Activated gamma-delta T cell treated with anti-CD3 and anti-CD28 coated beads, Interleukin-2, amount 50 U/mL, for 16 hours (primary cell): ENCODE measurements around the gene CD274.
"Not testable (repeated sequence)": the region's sequence is repeated elsewhere in the genome, so short reads cannot be mapped to it uniquely, and the experiment has no call there.

ENCODE experiments used
- DNase-seq: peaks from one replicate; pipeline ENCODE4 v3.0.0-alpha.2; 2020; ENCODE audit warnings: low read depth

CD274 gene

DNA sequence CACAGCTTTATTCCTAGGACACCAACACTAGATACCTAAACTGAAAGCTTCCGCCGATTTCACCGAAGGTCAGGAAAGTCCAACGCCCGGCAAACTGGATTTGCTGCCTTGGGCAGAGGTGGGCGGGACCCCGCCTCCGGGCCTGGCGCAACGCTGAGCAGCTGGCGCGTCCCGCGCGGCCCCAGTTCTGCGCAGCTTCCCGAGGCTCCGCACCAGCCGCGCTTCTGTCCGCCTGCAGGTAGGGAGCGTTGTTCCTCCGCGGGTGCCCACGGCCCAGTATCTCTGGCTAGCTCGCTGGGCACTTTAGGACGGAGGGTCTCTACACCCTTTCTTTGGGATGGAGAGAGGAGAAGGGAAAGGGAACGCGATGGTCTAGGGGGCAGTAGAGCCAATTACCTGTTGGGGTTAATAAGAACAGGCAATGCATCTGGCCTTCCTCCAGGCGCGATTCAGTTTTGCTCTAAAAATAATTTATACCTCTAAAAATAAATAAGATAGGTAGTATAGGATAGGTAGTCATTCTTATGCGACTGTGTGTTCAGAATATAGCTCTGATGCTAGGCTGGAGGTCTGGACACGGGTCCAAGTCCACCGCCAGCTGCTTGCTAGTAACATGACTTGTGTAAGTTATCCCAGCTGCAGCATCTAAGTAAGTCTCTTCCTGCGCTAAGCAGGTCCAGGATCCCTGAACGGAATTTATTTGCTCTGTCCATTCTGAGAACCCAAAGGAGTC, at the start of gene CD274:
Gene CD274 (plus strand): TSS at position 184 of the 733 bp plus-strand sequence. CDS start 5,572 bp downstream, outside the sequence.
- peak; percentile 65 for DNase-seq

DNA sequence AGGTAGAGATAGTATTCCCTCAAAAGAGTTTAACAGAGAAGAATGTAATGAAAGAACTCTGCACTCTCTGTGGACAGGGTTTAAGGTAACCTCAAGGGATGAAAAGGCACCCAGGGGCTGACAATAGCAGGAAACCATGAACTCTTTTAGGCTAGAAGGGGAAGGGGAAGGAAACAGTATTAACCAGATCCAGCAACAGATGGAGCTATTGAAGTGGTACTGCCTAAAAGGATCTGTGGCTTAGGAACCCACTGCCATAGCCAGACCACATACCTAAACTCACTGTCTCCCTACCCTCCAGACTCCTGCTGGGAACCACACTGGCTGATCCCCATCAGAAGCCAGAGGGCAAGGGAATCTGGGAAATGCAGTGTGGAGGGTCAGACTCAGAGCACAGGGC, 48.1 kb upstream of the CD274 start:
- DNase-seq = no peak

DNA sequence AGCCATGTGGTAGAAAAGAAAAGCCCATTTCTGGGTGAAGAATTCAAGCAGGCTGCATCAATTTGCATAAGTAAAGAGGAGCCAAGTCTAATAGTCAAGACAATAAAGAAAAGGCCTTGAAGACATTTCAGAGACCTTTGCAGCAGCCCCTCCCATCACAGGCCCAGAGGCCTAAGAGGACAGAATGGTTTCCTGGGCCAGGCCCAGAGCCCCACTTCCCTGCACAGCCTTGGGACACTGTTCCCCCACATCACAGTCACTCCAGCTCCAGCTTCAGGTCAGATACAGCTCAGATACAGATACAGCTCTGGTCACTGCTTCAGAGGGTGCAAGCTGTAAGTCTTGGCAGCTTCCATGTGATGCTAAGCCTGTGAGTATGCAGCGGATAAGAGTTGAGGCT, 41.7 kb upstream of the CD274 start:
- DNase-seq = no peak

DNA sequence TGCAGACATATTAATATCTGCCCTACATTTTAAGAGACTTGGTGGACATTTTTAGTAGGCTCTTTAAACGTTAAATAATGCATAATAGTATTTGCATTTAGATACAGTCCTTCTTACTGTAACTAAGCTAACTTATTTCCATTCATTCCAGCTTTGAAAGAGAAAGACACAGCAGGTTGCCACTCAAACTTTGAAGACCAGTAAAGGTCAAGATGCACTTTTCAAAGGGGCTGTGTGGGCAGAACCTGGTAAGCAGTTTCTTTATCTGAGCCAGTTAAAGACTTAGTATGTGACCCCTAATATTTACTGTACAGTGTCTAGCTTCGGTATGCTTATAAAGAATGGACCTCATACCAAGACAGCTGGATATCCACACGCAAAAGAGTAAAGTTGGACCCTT, 33.4 kb upstream of the CD274 start:
- no peak for DNase-seq

DNA sequence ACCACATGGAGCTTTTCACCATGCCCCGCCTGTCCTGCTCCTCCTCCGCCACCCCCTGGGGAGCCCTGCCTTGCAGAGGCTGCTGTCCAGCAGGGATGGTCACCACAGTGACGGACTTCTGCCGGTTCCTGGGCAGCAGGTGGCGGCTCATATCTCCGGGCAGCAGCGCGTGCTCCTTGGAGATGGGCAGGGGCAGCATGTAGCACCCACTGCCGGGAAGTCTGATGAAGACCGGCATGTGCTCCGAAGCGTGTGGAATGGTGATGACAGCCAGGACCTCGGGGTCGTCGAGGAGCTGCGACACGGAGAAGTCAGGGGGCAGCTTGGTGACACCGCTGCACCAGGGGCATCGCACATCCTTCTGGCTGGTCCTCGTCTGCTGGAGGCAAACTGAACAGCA, 31.9 kb upstream of the CD274 start:
- DNase-seq = no peak

DNA sequence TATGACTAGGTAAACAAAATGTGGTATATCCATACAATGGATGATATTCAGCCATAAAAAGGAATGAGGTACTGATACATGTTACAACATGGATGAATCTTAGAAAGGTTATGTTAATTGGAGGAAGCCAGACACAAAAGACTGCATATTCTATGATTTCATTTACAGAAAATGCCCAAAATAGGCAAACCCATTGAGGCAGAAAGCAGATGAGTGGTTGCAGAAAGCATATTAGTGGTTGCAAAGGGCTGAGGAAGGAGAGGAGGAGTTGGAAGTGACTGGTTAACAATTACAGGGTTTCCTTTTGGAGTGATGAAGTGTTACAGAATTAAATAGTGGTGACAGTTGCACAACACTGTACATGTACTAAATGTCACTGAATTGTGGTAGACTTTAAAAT, 30.4 kb upstream of the CD274 start:
- DNase-seq = no peak

DNA sequence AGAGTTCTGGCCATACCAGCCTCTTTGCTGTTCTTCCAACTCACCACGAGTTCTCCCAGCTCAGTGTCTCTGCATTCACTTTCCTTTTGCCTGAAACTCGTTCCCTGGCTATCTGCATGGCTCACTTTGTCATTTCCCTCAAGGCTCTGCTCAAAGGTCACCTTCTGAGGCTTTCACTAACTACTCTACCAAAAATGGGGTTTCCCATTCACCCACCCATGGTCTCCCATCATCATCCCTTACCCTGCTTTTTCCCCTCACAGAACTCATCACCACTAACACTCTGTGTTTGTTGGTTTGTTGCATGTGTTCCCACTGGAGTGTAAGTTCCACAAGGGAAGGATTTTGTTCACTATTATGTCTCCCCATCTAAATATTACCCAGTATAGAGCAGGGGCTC, 29.2 kb upstream of the CD274 start:
- DNase-seq = no peak

DNA sequence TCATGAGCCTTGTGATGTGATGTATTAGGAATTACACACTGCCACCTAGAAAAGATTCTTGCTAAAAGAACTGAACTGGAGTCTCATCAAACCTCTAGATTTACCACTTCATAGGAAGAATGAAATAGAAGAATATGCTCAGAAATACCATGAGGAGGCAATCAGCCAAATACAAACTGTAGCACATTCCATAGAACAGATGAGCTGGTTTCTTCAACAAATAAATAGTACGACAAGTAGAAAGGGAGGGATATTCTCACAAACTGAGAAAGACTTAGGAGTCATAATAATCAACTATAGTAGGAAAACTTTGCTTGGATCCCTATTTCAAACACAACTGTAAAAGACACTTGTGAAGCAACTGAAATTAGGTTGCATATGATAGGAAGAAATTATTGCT, 28.1 kb upstream of the CD274 start:
- DNase-seq = no peak

DNA sequence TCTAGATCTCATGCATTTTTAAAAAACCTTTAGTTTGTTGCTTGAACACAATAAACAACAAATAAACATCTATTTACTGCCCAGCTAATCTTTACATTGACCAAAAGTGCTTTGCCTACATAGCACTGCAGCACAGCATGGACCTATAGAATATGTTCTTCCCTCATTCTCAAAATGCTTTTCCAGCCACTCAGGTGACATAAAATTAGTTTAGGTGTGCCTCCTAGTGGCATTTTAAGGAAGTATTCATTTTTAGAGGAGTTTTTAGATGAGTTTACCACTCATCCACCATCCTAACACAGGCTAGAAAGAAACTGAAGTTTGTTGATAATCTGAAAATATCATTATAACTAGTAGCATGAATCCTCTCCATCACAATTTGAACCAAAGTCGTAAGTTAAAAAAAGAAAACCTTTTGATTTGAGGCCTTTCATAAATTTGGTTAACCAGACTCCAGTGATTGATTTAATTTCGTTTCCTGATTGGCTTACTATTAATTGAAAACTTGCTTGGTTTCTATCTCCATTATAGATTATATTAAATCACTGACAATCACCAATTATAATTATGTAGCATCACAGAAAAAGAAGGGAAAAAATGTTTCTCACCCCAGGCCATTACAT, 25.2 kb upstream of the CD274 start:
- DNase-seq = no peak

DNA sequence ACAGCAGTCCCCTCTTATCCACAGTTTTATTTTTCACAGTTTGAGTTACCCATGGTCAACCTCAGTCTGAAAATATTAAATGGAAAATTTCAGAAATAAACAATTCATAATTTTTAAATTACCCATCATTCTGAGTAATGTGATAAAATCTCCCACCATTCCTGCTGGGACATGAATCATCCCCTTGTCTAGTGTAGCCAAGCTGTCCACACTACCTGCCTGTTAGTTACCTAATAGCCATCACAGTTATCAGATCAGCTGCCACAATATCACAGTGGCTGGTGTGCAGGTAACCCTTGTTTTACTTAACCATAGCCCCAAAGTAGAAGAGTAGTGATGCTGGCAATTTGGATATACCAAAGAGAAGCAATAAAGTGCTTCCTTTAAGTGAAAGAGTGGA, 23.3 kb upstream of the CD274 start:
- DNase-seq = no peak

DNA sequence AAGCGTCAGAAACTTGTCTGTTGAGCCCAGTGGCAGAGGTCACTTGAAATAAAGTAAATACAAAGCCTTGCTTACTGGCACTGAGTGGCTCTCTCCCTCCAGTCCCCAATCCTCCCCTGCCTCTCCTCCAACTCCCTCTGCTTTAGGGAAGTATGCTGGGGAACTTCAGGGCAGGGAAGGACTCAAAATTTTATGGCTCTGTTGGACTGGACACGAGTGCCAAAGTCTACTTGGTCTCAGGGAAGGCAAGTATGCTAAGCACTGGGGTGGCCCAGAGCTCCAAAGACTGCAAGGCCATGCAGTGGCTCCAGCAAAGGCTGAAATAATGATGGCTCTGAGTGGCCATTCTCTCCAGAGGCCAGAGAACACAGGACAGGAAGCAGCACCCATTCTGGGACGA, 22.2 kb upstream of the CD274 start:
- DNase-seq = no peak

DNA sequence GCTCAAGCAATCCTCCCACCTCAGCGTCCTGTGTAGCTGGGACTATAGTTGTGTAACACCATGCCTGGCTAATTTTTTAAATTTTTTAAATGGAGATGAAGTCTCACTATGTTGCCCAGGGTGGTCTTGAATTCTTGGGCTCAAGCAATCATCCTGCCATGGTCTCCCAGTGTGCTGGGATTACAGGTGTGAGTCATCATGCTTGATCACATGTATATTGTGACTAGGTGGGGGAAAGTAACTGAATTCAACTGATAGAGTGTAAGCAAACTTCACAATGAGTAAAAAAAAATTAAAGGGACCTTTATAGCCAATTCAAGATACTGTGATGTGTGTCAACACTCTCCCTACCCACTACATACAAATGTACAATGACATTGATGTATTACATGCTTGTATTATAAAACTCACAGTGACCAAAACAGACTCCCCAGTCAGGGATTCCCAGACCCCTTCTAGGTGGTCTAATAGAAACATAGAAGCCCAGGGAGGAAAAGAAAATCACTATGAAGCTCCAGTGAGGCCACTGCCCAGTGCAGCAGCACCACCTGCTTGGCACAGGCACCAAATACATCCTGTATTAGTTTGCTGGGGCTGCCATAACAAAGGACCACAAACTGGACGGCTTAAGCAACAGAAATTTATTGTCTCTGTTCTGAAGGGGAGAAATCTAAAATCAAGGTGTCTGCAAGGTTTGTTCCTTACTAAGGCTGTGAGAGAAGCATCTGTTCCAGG, 21.4 kb upstream of the CD274 start:
- DNase-seq = no peak

DNA sequence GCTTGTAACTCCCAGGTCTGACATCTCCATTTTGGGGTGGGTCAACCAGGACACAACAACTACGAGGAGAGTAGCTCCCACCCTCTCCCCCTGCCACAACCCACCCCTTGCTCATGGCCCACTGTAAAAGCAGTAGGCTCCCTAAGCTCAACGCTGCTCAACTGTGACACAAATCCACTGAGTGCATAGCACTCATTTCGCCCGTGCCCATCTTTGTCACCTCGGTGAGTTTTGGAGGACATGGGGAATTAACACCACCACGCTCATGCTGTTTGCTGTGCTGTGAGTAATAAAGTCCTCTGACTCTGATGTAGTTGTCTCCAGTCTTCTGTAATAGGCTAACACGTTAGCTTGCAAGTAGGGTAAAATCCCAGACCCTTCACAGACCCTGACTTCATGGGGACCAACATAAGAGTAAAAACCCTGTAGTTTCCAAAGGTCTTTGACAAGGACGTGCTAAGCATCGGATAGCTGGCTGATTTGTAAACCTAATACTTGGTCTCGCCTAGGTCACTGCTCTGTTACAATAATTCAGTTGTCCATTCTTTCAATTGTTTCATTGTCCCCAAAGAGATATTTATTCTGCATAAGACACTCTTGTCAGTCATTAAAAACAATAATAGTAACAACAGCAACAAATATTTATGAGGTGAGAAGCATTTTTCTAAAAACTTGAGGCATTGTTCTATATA, 20.3 kb upstream of the CD274 start:
- DNase-seq = no peak

DNA sequence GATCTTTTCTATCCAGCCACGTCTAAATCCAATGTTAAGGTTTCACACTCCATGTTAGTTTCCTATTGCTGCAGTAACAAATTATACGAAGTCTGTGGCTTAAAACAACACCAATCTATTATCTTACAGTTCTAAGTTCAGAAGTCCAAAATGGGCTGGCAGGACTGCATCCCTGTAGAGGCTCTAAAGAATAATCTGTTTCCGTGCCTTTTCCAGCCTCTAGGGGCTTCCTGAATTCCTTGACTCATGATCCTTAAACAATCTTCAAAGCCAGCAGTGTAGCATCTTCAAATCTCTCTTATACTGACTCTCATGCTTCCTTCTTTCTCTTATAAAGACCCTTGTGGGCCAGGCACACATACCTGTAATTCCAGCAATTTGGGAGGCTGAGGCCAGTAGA, 19.4 kb upstream of the CD274 start:
- no peak for DNase-seq

DNA sequence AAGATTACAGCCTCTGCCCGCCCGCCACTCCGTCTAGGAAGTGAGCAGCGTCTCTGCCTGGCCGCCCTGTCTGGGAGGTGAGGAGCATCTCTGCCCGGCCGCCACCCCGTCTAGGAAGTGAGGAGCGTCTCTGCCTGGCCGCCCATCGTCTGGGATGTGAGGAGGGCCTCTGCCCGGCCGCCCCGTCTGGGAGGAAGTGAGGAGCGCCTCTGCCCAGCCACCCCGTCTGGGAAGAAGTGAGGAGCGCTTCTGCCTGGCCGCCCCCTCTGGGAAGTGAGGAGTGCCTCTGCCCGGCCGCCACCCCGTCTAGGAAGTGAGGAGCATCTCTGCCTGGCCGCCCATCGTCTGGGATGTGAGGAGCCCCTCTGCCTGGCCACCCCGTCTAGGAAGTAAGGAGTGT, 17.5 kb upstream of the CD274 start:
- DNase-seq = not testable (repeated sequence)

DNA sequence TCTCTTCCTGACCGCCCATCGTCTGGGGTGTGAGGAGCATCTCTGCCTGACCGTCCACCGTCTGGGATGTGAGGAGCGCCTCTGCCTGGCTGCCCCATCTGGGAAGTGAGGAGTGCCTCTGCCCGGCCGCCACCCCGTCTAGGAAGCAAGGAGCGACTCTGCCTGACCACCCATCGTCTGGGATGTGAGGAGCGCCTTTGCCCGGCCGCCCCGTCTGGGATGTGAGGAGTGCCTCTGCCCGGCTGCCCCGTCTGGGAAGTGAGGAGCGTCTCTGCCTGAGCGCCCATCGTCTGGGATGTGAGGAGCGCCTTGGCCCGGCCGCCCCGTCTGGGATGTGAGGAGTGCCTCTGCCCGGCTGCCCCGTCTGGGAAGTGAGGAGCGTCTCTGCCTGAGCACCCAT, 17.0 kb upstream of the CD274 start:
- not testable (repeated sequence) for DNase-seq

DNA sequence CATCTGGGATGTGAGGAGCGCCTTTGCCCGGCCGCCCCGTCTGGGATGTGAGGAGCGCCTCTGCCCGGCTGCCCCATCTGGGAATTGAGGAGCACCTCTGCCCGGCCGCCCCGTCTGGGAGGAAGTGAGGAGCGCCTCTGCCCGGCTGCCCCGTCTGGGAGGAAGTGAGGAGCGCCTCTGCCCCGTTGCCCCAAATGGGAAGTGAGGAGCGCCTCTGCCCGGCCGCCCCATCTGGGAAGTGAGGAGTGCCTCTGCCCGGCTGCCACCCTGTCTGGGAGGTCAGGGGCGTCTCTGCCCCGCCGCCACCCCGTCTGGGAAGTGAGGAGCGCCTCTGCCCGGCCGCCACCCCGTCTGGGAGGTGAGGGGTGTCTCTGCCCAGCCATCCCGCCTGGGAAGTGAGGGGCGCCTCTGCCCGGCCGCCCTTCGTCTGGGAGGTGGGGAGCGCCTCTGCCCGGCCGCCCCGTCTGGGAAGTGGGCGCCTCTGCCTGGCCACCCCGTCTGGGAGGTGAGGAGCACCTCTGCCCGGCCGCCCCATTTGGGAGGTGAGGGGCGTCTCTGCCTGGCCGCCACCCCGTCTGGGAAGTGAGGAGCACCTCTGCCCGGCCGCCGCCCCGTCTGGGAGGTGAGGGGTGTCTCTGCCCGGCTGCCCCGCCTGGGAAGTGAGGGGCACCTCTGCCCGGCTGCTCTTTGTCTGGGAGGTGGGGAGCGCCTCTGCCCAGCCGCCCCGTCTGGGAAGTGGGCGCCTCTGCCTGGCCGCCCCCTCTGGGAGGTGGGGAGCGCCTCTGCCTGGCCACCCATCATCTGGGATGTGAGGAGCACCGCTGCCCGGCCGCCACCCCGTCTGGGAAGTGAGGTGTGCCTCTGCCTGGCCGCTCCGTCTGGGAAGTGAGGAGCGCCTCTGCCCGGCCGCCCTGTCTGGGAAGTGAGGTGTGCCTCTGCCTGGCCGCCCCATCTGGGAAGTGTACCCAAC, 16.2 kb upstream of the CD274 start:
- DNase-seq = not testable (repeated sequence)

DNA sequence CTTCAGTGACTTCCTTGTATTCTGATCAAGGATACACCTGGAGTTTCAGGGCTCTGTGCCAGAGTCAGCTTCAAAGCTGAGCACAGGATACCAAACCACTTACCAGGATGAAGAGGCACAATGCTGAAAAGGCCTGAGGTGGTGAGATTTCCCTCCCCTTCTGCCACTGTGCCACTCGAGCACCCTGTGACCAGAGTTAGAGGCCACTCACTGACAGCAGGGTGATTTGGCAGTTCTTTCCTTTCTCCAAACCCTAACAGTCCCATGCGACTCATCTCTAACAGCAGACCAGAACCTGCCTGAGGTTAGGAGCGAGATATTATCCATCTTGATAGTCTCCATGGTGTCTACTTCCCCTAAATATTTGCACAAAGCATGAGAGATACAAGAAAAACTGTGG, 14.4 kb upstream of the CD274 start:
- no peak for DNase-seq

DNA sequence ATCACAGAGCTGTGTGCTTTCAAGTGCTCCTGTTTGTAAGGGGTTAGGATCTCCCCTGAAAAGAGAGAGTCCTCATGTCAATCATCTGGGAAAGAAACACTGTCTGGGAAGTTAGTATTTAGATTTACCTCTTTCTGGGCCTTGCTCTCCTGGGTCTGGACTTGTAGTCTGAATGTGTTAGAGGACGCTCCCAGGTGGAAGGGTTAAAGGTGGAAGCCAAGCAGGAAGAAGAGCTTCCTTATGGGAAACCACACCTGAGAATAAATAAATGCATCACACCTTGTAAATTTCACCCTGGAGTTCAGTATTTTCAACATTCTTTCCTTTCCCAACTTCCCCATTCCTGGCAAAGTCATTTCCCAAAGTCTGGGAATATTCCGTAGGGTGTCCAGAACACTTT, 13.9 kb upstream of the CD274 start:
- DNase-seq = no peak

DNA sequence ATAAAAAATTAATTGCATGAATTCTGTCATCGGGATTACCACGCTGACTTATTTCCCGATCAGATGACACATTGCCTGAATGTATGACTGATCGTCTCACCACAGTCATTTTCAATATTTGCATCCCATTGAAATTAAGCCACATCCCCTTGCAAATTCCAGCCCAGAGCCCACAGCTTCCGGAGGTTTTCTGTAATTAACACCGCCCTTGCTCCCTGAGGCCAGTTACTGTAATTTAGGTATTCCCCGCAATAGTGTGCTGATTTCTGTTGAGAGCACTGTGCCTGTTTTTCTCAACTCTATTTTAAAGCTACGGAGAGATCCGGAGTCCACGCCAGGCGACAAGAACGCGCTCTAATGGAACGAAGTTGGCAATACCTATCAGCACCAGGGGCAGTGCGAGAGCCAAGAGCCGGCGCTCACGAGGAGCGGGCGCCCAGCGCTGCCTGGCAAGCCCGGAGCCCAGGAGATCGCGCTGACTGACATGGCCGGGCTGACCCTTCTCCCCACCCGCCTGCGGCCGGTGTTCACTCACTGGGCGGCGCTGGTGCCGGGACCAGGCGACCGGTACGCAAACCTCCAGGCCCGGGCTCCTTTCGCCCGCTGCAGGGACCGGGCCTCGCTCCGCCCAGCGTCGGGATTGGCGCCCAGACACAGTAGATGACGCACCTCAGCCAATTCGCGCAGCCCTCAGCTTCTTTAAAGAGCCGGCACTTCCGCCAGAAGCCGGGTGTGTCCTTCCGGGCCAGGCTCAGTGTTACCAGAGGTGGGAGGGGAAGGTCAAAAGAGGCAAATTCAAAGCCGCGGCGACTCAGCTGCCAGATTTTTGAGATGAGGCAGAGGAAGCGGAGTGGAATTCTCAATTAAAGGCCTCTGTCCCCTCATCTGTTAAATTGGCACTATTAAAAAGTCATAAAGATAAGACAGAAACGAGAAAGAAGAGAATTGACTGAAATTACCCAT, 12.8 kb upstream of the CD274 start, which contains the start of gene PLGRKT:
Gene PLGRKT (minus strand): TSS at position 672 of the 963 bp plus-strand sequence. CDS start 5,948 bp downstream, outside the sequence.
- peak; percentile 83 for DNase-seq
